HG03354 (cell line): ENCODE results near the gene ARHGAP32.
A peak's percentile ranks its signal among the peaks of the same experiment; 100 is the strongest.

Source experiments
- ATAC-seq: cut with Tn5 transposase; IDR thresholded peaks from one replicate; pipeline ENCODE4 v1.9.1; 2021; ENCODE audit warnings: mild to moderate bottlenecking; ENCODE audit not compliant: unreplicated experiment, poor library complexity, severe bottlenecking

The ARHGAP32 gene

GRCh38 chr11:128965485-128965884, 226.6 kb downstream of the ARHGAP32 start:
- peak; percentile 97 for ATAC-seq

- ATAC-seq, result no peak
These were observed 227.6 kb downstream of the ARHGAP32 start for GRCh38 chr11:128964463-128964930.

GRCh38 chr11:128963744-128964325, 228.3 kb downstream of the ARHGAP32 start:
- peak; percentile 35 for ATAC-seq

GRCh38 chr11:128962896-128963295, 229.2 kb downstream of the ARHGAP32 start:
- no peak for ATAC-seq

- no peak for ATAC-seq
These were observed 230.5 kb downstream of the ARHGAP32 start for GRCh38 chr11:128961645-128962044.

- ATAC-seq, result no peak
These were observed 235.0 kb downstream of the ARHGAP32 start for GRCh38 chr11:128957202-128957482.

GRCh38 chr11:128956401-128957201, 235.5 kb downstream of the ARHGAP32 start:
- ATAC-seq, result peak; percentile 75

- no peak for ATAC-seq
These were observed 236.5 kb downstream of the ARHGAP32 start for GRCh38 chr11:128955636-128956035.

GRCh38 chr11:128953151-128953550, 239.0 kb downstream of the ARHGAP32 start:
- no peak for ATAC-seq

GRCh38 chr11:128949791-128950454, 242.2 kb downstream of the ARHGAP32 start:
- ATAC-seq, result no peak

GRCh38 chr11:128948583-128948982, 243.5 kb downstream of the ARHGAP32 start:
- ATAC-seq, result no peak

GRCh38 chr11:128947773-128948172, 244.4 kb downstream of the ARHGAP32 start:
- ATAC-seq, result no peak

- ATAC-seq, result no peak
These were observed 245.5 kb downstream of the ARHGAP32 start for GRCh38 chr11:128946648-128947047.

- ATAC-seq, result no peak
These were observed 248.6 kb downstream of the ARHGAP32 start for GRCh38 chr11:128943428-128943976.

GRCh38 chr11:128942817-128943427, 249.2 kb downstream of the ARHGAP32 start, which contains the start of gene TP53AIP1:
Gene TP53AIP1 (minus strand): TSS chr11:128942871. CDS start chr11:128937818, 5,053 bp downstream.
- ATAC-seq, result no peak

GRCh38 chr11:128942272-128942612, 249.9 kb downstream of the ARHGAP32 start:
- ATAC-seq, result no peak

- ATAC-seq, result no peak
These were observed 250.4 kb downstream of the ARHGAP32 start for GRCh38 chr11:128941573-128942271.

GRCh38 chr11:128941110-128941509, 251.0 kb downstream of the ARHGAP32 start:
- no peak for ATAC-seq

GRCh38 chr11:128940603-128941002, 251.5 kb downstream of the ARHGAP32 start:
- no peak for ATAC-seq

GRCh38 chr11:128940156-128940555, 252.0 kb downstream of the ARHGAP32 start:
- ATAC-seq, result no peak
